22Rv1 (cell line): Measurements from ENCODE around the gene ALG2.

ENCODE experiments used
- H3K27ac ChIP-seq: fragments of 450-650 bp; 2 replicates; pipeline ENCODE4 v1.5.1; 2017
- CTCF ChIP-seq: fragments of 450-650 bp; IDR thresholded peaks from 2 replicates; pipeline ENCODE4 v1.5.1; 2017; ENCODE audit warnings: mild to moderate bottlenecking
- ZFX ChIP-seq: fragments of 450-650 bp; IDR thresholded peaks from 2 replicates; pipeline ENCODE4 v1.6.1; 2017; ENCODE audit warnings: antibody characterized with exemption, borderline replicate concordance

The ALG2 gene

GRCh38 chr9:99184475-99185347, 37.0 kb downstream of the ALG2 start:
- no peak overlapping the region for H3K27ac ChIP-seq
- TF ChIP-seq CTCF (peak; percentile 85), ZFX (no peak)

- H3K27ac ChIP-seq, result no peak overlapping the region
Measured at GRCh38 chr9:99184110-99184474, 37.6 kb downstream of the ALG2 start.

GRCh38 chr9:99183616-99184015, 38.1 kb downstream of the ALG2 start:
- no peak overlapping the region for H3K27ac ChIP-seq
- TF ChIP-seq CTCF (no peak), ZFX (no peak)

More at GRCh38 chr9:99184110-99184474, 37.6 kb downstream of the ALG2 start:
- no peak for TF ChIP-seq ZFX
- no peak for TF ChIP-seq CTCF

- TF ChIP-seq CTCF (no peak), ZFX (no peak)
- no peak overlapping the region for H3K27ac ChIP-seq
Measured at GRCh38 chr9:99182356-99182755, 39.4 kb downstream of the ALG2 start.

- H3K27ac ChIP-seq, result no peak overlapping the region
Measured at GRCh38 chr9:99181621-99182020, 40.1 kb downstream of the ALG2 start.

GRCh38 chr9:99181206-99181605, 40.5 kb downstream of the ALG2 start:
- TF ChIP-seq ZFX (no peak), CTCF (no peak)
- no peak overlapping the region for H3K27ac ChIP-seq

More at GRCh38 chr9:99181621-99182020, 40.1 kb downstream of the ALG2 start:
- TF ChIP-seq CTCF, result no peak
- TF ChIP-seq ZFX, result no peak

- TF ChIP-seq CTCF, result no peak
- TF ChIP-seq ZFX, result no peak
- no peak overlapping the region for H3K27ac ChIP-seq
Measured at GRCh38 chr9:99180662-99181061, 41.1 kb downstream of the ALG2 start.
